ENCODE measurements around the gene HOXA3. TPM values are rescaled to one million over a fixed set of nuclear protein-coding genes. Genes with fewer than 3 reads are reported as not detected.

The HOXA3 gene
- total RNA-seq, 1 experiment from 2014 or later: 50.5 TPM

GRCh38 chr7:27151341-27151930 is 947 bp downstream of the HOXA3 start:
- no peak for TF ChIP-seq CTCF (conservative IDR thresholded peaks at IDR 0.05)
- no peak for TF ChIP-seq EZH2 (IDR thresholded peaks at IDR 0.05; ENCODE audit: low read depth)
- no peak overlapping the region; the same call in 1 of the 2 replicates for H3K4me2 ChIP-seq
- no peaks in the 10 kb centered on the region for H3K27me3 ChIP-seq (ENCODE audit: insufficient read depth, low read depth)
- 0 out of 2 replicates have a peak, but pooled peaks cover 11% of the 10 kb centered on the region for H3K4me1 ChIP-seq (replicated peaks; ENCODE audit: insufficient read depth)
- no peaks in the 10 kb centered on the region for H3K79me2 ChIP-seq (ENCODE audit: low read depth)
- no peaks in the 10 kb centered on the region for H4K20me1 ChIP-seq (ENCODE audit: insufficient read depth)
- H2AFZ ChIP-seq: no peak overlapping the region
- no peak overlapping the region for H3K27ac ChIP-seq
- H3K9me2 ChIP-seq (ENCODE audit: insufficient read depth): no peaks in the 10 kb centered on the region
- no peak for DNase-seq
- no peak overlapping the region for H3K4me3 ChIP-seq
- intact Hi-C loops (cut with micrococcal nuclease; ENCODE audit: unreplicated experiment): no loop called here
- H3K36me3 ChIP-seq (ENCODE audit: low read depth): no peaks in the 10 kb centered on the region
- 0 out of 2 replicates have a peak, but pooled peaks cover 4% of the 10 kb centered on the region for H3F3A ChIP-seq (ENCODE audit: insufficient read depth, low read depth)
- H3K9me3 ChIP-seq (ENCODE audit: insufficient read depth, low read depth): no peaks in the 10 kb centered on the region
- BruUV-seq (replicated peaks): no TSS peak
- ChIA-PET POLR2A (ENCODE audit: unreplicated experiment) (no interaction called here), CTCF (no interaction called here)

GRCh38 chr7:27150568-27151340 is 1.6 kb downstream of the HOXA3 start:
- Histone ChIP-seq H3K36me3 (ENCODE audit: low read depth) (no peaks in the 10 kb centered on the region), H3K4me1 (replicated peaks; ENCODE audit: insufficient read depth) (0 out of 2 replicates have a peak, but pooled peaks cover 11% of the 10 kb centered on the region), H3K4me3 (peak overlapping the region; percentile 45), H3K4me2 (peak overlapping the region; percentile 70), H3K27me3 (ENCODE audit: insufficient read depth, low read depth) (no peaks in the 10 kb centered on the region), H3F3A (ENCODE audit: insufficient read depth, low read depth) (0 out of 2 replicates have a peak, but pooled peaks cover 4% of the 10 kb centered on the region), H4K20me1 (ENCODE audit: insufficient read depth) (no peaks in the 10 kb centered on the region), H2AFZ (peak overlapping the region; percentile 56), H3K79me2 (ENCODE audit: low read depth) (no peaks in the 10 kb centered on the region), H3K27ac (no peak overlapping the region), H3K9me2 (ENCODE audit: insufficient read depth) (no peaks in the 10 kb centered on the region), H3K9me3 (ENCODE audit: insufficient read depth, low read depth) (no peaks in the 10 kb centered on the region)
- TF ChIP-seq EZH2 (IDR thresholded peaks at IDR 0.05; ENCODE audit: low read depth): no peak
- no peak; the same call in none of the 2 replicates for TF ChIP-seq CTCF (conservative IDR thresholded peaks at IDR 0.05)
- DNase-seq: peak in 1 of 2 experiments; percentile 32
- ChIA-PET POLR2A (ENCODE audit: unreplicated experiment) (no interaction called here), CTCF (interaction anchor here (0.5 to 0.7 kb wide), 2 partner anchors 476 to 984 kb away, joined by 3 to 5 read pairs; no protein-coding TSS in a partner anchor)
- intact Hi-C loops (cut with micrococcal nuclease; ENCODE audit: unreplicated experiment): no loop called here
- BruUV-seq (replicated peaks): no TSS peak

- Histone ChIP-seq H2AFZ (peak overlapping the region; percentile 56), H3K36me3 (ENCODE audit: low read depth) (no peaks in the 10 kb centered on the region), H3K27me3 (ENCODE audit: insufficient read depth, low read depth) (no peaks in the 10 kb centered on the region), H3K4me3 (peak overlapping the region; percentile 45), H3K79me2 (ENCODE audit: low read depth) (no peaks in the 10 kb centered on the region), H4K20me1 (ENCODE audit: insufficient read depth) (no peaks in the 10 kb centered on the region), H3K4me2 (peak overlapping the region; percentile 70), H3K9me3 (ENCODE audit: insufficient read depth, low read depth) (no peaks in the 10 kb centered on the region), H3K27ac (no peak overlapping the region), H3K4me1 (replicated peaks; ENCODE audit: insufficient read depth) (0 out of 2 replicates have a peak, but pooled peaks cover 11% of the 10 kb centered on the region), H3F3A (ENCODE audit: insufficient read depth, low read depth) (0 out of 2 replicates have a peak, but pooled peaks cover 4% of the 10 kb centered on the region), H3K9me2 (ENCODE audit: insufficient read depth) (no peaks in the 10 kb centered on the region)
- DNase-seq: no peak
- intact Hi-C loops (cut with micrococcal nuclease; ENCODE audit: unreplicated experiment): no loop called here
- ChIA-PET CTCF (interaction anchor here (0.5 to 0.7 kb wide), 2 partner anchors 475 to 983 kb away, joined by 3 to 5 read pairs; no protein-coding TSS in a partner anchor), POLR2A (ENCODE audit: unreplicated experiment) (no interaction called here)
- BruUV-seq (replicated peaks): no TSS peak
- no peak for TF ChIP-seq EZH2 (IDR thresholded peaks at IDR 0.05; ENCODE audit: low read depth)
- no peak for TF ChIP-seq CTCF (conservative IDR thresholded peaks at IDR 0.05)
Measured at GRCh38 chr7:27149842-27150567, 2.4 kb downstream of the HOXA3 start.
